Right cardiac atrium (tissue), 5 donors: ENCODE results near the gene HHEX. TPM values are rescaled to one million over a fixed set of nuclear protein-coding genes. Genes with fewer than 3 reads are reported as not detected.
A peak's percentile ranks its signal among the peaks of the same experiment; 100 is the strongest.

Source experiments
- ATAC-seq, 2 donors: fragments of 200-7000 bp; cut with Tn5 transposase; one replicate each; pipeline versions ENCODE4 v1.8.0 to v1.9.1; 2020; ENCODE audit warnings: moderate library complexity in 2 of 2, mild to moderate bottlenecking in 1 of 2
- DNase-seq, 3 donors: peaks; one replicate each; pipeline ENCODE4 v3.0.0-alpha.2; 2020
- H3K27ac ChIP-seq: one replicate; pipeline ENCODE4 v1.5.1; 2013; ENCODE audit warnings: mild to moderate bottlenecking, low read length, control low read depth, moderate library complexity
- H3K27me3 ChIP-seq: one replicate; pipeline ENCODE4 v1.6.1; 2013; ENCODE audit not compliant: control insufficient read depth, insufficient read depth
- H3K4me1 ChIP-seq: one replicate; pipeline ENCODE4 v1.6.1; 2013; ENCODE audit warnings: low read length; ENCODE audit not compliant: control insufficient read depth, insufficient read depth
- H3K4me3 ChIP-seq: one replicate; pipeline ENCODE4 v1.5.1; 2013; ENCODE audit warnings: low read length, control low read depth
- H3K9me3 ChIP-seq: one replicate; pipeline ENCODE4 v1.6.1; 2013; ENCODE audit warnings: low read length; ENCODE audit not compliant: control insufficient read depth
- WGBS: extraction: QIAGEN DNeasy Blood & Tissue Kit; methylation state at CpG from one replicate; pipeline ENCODE4 v1.1.7; 2013; 5-methylcytosine and 5-hydroxymethylcytosine counted together
- intact Hi-C, 4 donors: fragments of 100-400 bp; cut with DNase I; formaldehyde crosslinking; loops; one replicate each; pipeline versions ENCODE4 v1.11.0 to v1.14.0; 2022 to 2023
- polyA plus RNA-seq: library from polyadenylated mRNA; stranded (reverse); fragments of 200-250 nt; gene quantifications from one replicate; pipeline ENCODE4 v1.2.3, GENCODE V29; 2013
- total RNA-seq, 4 donors: library from RNA; stranded (reverse); fragmentation: NEBNext Ultra II Directional; extraction: Animal tissue kit (Norgen Biotek cat#: 25700); gene quantifications; one replicate each; pipeline ENCODE4 v1.2.1, GENCODE V29; 2021
- donor health status: healthy with polysubstance abuse.
- donor health status: DM: no; HTN: yes; CAD: no.
- donor health status: DM: no; HTN: no; CAD: no.
- donor health status: DM: no; HTN: yes; CAD: no; lungs with severe emphysema.
- donor health status: DM: yes; HTN: yes; CAD: no.

HHEX gene
- total and polyA plus RNA-seq, 5 donors, result 2.6 to 6.9 (median 4.7) TPM

GRCh38 chr10:92693534-92693893 is 3.8 kb downstream of the HHEX start:
- ATAC-seq (no peak), DNase-seq (no peak)
- no peak overlapping the region for H3K4me3 ChIP-seq
- H3K27ac ChIP-seq, result no peak overlapping the region
- H3K4me1 ChIP-seq, result no peaks in the 10 kb centered on the region
- 66% methylated on average over 1 of the region's 1 CpG for WGBS
- H3K9me3 ChIP-seq, result no peaks in the 10 kb centered on the region
- intact Hi-C loops, result no loop called here
- no peaks in the 10 kb centered on the region for H3K27me3 ChIP-seq

- intact Hi-C loops, result no loop called here
- WGBS, result 42% methylated on average over 61 of the region's 61 CpGs
- no peaks in the 10 kb centered on the region for H3K27me3 ChIP-seq
- H3K9me3 ChIP-seq, result no peaks in the 10 kb centered on the region
- H3K27ac ChIP-seq, result no peak overlapping the region
- DNase-seq, result peak in 1 of 3 donors; percentile 63
- ATAC-seq, result peak; percentile 7 to 16
- H3K4me1 ChIP-seq, result peaks cover 1% of the 10 kb centered on the region
- H3K4me3 ChIP-seq, result peak overlapping the region; percentile 21
Measured at GRCh38 chr10:92695679-92696605, 6.2 kb downstream of the HHEX start.

GRCh38 chr10:92696606-92697383 is 7.0 kb downstream of the HHEX start:
- Histone ChIP-seq H3K4me3 (no peak overlapping the region), H3K27me3 (no peaks in the 10 kb centered on the region), H3K9me3 (no peaks in the 10 kb centered on the region), H3K4me1 (peaks cover 1% of the 10 kb centered on the region), H3K27ac (no peak overlapping the region)
- ATAC-seq, result no peak
- intact Hi-C loops, result no loop called here
- WGBS, result 81% methylated on average over 7 of the region's 7 CpGs
- no peak for DNase-seq

- Histone ChIP-seq H3K9me3 (no peaks in the 10 kb centered on the region), H3K27me3 (no peaks in the 10 kb centered on the region), H3K4me3 (no peak overlapping the region), H3K27ac (no peak overlapping the region), H3K4me1 (peaks cover 1% of the 10 kb centered on the region)
- no peak for ATAC-seq
- no peak for DNase-seq
- WGBS, result 73% methylated on average over 7 of the region's 7 CpGs
- intact Hi-C loops, result no loop called here
Measured at GRCh38 chr10:92697663-92698511, 8.1 kb downstream of the HHEX start.

GRCh38 chr10:92699193-92699517 is 9.4 kb downstream of the HHEX start:
- H3K9me3 ChIP-seq, result no peaks in the 10 kb centered on the region
- H3K4me3 ChIP-seq, result peak overlapping the region; percentile 33
- H3K4me1 ChIP-seq, result peaks cover 1% of the 10 kb centered on the region
- no peak for ATAC-seq
- H3K27ac ChIP-seq, result no peak overlapping the region
- intact Hi-C loops, result no loop called here
- H3K27me3 ChIP-seq, result no peaks in the 10 kb centered on the region
- WGBS, result 6% methylated on average over 3 of the region's 3 CpGs
- no peak for DNase-seq

- WGBS, result under 1% methylated on average over 32 of the region's 32 CpGs
- Histone ChIP-seq H3K4me1 (peaks cover 1% of the 10 kb centered on the region), H3K27ac (no peak overlapping the region), H3K9me3 (no peaks in the 10 kb centered on the region), H3K4me3 (peak overlapping the region; percentile 33), H3K27me3 (no peaks in the 10 kb centered on the region)
- peak; percentile 72 to 83 for ATAC-seq
- intact Hi-C loops, result no loop called here
- peak; percentile 40 to 80 (median 52) for DNase-seq
Measured at GRCh38 chr10:92699518-92700381, 10.0 kb downstream of the HHEX start.

GRCh38 chr10:92702301-92702916 is 12.7 kb downstream of the HHEX start:
- no peaks in the 10 kb centered on the region for H3K27me3 ChIP-seq
- no peaks in the 10 kb centered on the region for H3K9me3 ChIP-seq
- DNase-seq (no peak), ATAC-seq (no peak)
- peaks cover 1% of the 10 kb centered on the region for H3K4me1 ChIP-seq
- H3K4me3 ChIP-seq, result no peak overlapping the region
- no peak overlapping the region for H3K27ac ChIP-seq
- intact Hi-C loops, result no loop called here
- 66% methylated on average over 4 of the region's 4 CpGs for WGBS

- intact Hi-C loops, result no loop called here
- ATAC-seq (no peak), DNase-seq (no peak)
- no peaks in the 10 kb centered on the region for H3K4me1 ChIP-seq
- no peaks in the 10 kb centered on the region for H3K9me3 ChIP-seq
- WGBS, result 86% methylated on average over 10 of the region's 10 CpGs
- H3K27me3 ChIP-seq, result no peaks in the 10 kb centered on the region
- no peak overlapping the region for H3K27ac ChIP-seq
- no peak overlapping the region for H3K4me3 ChIP-seq
Measured at GRCh38 chr10:92712016-92712889, 22.5 kb downstream of the HHEX start.

GRCh38 chr10:92714152-92714845 is 24.5 kb downstream of the HHEX start:
- Histone ChIP-seq H3K27ac (no peak overlapping the region), H3K9me3 (no peaks in the 10 kb centered on the region), H3K27me3 (no peaks in the 10 kb centered on the region), H3K4me3 (no peak overlapping the region), H3K4me1 (no peaks in the 10 kb centered on the region)
- WGBS, result 88% methylated on average over 7 of the region's 7 CpGs
- intact Hi-C loops, result no loop called here
- no peak for ATAC-seq
- no peak for DNase-seq
